IMR-90 (cell line): Measurements from ENCODE around the gene SLC25A22. TPM values are rescaled to one million over a fixed set of nuclear protein-coding genes. Genes with fewer than 3 reads are reported as not detected.
A peak's percentile ranks its signal among the peaks of the same experiment; 100 is the strongest.

Experiments used
- ATAC-seq: fragments of 200-7000 bp; cut with Tn5 transposase; 2 replicates; pipeline ENCODE4 v1.9.1; 2020; ENCODE audit warnings: low read depth, mild to moderate bottlenecking, moderate library complexity
- BruUV-seq: library from RNA; stranded (reverse); fragments of 400-500 nt; replicated peaks from 2 replicates; lab custom pipeline; 2021; lab: Mats Ljungman, UMichigan
- CTCF ChIA-PET: fragments of 300-600 bp; formaldehyde crosslinking; extraction: SDS; loops from one replicate; lab custom pipeline; 2021; ENCODE audit warnings: antibody characterized with exemption; lab: Yijun Ruan, JAX
- POLR2A ChIA-PET: fragments of 300-600 bp; sonication (Branson Sonifier 250); formaldehyde crosslinking; loops from one replicate; lab custom pipeline; 2022; ENCODE audit warnings: antibody characterized with exemption; ENCODE audit not compliant: unreplicated experiment; lab: Charles Lee
- DNase-seq: peaks from one replicate; pipeline ENCODE4 v3.0.0; 2013
- H2AFZ ChIP-seq: replicated peaks from 2 replicates; pipeline ENCODE3; 2013; ENCODE audit warnings: low read length, mild to moderate bottlenecking; ENCODE audit not compliant: poor library complexity
- H2AK5ac ChIP-seq: 2 replicates; pipeline ENCODE4 v1.6.1; 2013; ENCODE audit warnings: low read depth, low read length, inconsistent platforms
- H2AK9ac ChIP-seq: replicated peaks from 2 replicates; pipeline ENCODE3; 2013; ENCODE audit warnings: mild to moderate bottlenecking, low read depth, low read length, moderate library complexity; ENCODE audit not compliant: poor library complexity
- H2BK120ac ChIP-seq: 2 replicates; pipeline ENCODE4 v1.6.1; 2013; ENCODE audit warnings: low read depth, low read length, inconsistent platforms
- H2BK15ac ChIP-seq: 3 replicates; pipeline ENCODE4 v1.6.1; 2013; ENCODE audit warnings: low read depth, low read length, inconsistent platforms
- H2BK20ac ChIP-seq: 2 replicates; pipeline ENCODE4 v1.6.1; 2013; ENCODE audit warnings: low read depth, mild to moderate bottlenecking, inconsistent platforms, low read length, moderate library complexity
- H2BK5ac ChIP-seq: 2 replicates; pipeline ENCODE4 v1.6.1; 2013; ENCODE audit warnings: mild to moderate bottlenecking, low read depth, low read length, inconsistent platforms; ENCODE audit not compliant: poor library complexity, severe bottlenecking
- H3K14ac ChIP-seq: replicated peaks from 2 replicates; pipeline ENCODE4 v1.6.1; 2013; ENCODE audit warnings: low read depth, low read length, inconsistent platforms
- H3K18ac ChIP-seq: 2 replicates; pipeline ENCODE4 v1.6.1; 2013; ENCODE audit warnings: low read depth, low read length, control low read depth
- H3K23ac ChIP-seq: 2 replicates; pipeline ENCODE4 v1.6.1; 2013; ENCODE audit warnings: low read depth, low read length, inconsistent platforms
- H3K27ac ChIP-seq: 2 replicates; pipeline ENCODE4 v1.5.1; 2013; ENCODE audit warnings: mild to moderate bottlenecking, control low read depth, low read length; ENCODE audit not compliant: insufficient read depth
- H3K27me3 ChIP-seq: 2 replicates; pipeline ENCODE4 v1.6.1; 2013; ENCODE audit warnings: low read length; ENCODE audit not compliant: control insufficient read depth, insufficient read depth
- H3K36me3 ChIP-seq: 2 replicates; pipeline ENCODE4 v1.6.1; 2013; ENCODE audit warnings: low read length, mixed read lengths; ENCODE audit not compliant: control insufficient read depth, insufficient read depth
- H3K4ac ChIP-seq: 2 replicates; pipeline ENCODE4 v1.6.1; 2013; ENCODE audit warnings: low read depth, low read length, inconsistent platforms
- H3K4me1 ChIP-seq: 2 replicates; pipeline ENCODE4 v1.6.1; 2013; ENCODE audit warnings: low read length, mixed read lengths; ENCODE audit not compliant: control insufficient read depth, insufficient read depth
- H3K4me2 ChIP-seq: 2 replicates; pipeline ENCODE4 v1.6.1; 2013; ENCODE audit warnings: low read depth, mild to moderate bottlenecking, control low read depth, low read length, moderate library complexity
- H3K4me3 ChIP-seq: 2 replicates; pipeline ENCODE4 v1.5.1; 2013; ENCODE audit warnings: low read depth, mild to moderate bottlenecking, control low read depth, low read length, moderate library complexity; ENCODE audit not compliant: insufficient read depth
- H3K56ac ChIP-seq: 2 replicates; pipeline ENCODE4 v1.6.1; 2013; ENCODE audit warnings: low read length, inconsistent platforms; ENCODE audit not compliant: insufficient read depth; ENCODE audit errors: extremely low read depth
- H3K79me1 ChIP-seq, 2 experiments: 2 replicates each; pipeline ENCODE4 v1.6.1; 2013; ENCODE audit warnings: low read length in 2 of 2, inconsistent platforms in 1 of 2, low read depth in 1 of 2
- H3K9ac ChIP-seq: 2 replicates; pipeline ENCODE4 v1.6.1; 2013; ENCODE audit warnings: low read depth, low read length, control low read depth
- H3K9me1 ChIP-seq: 2 replicates; pipeline ENCODE4 v1.6.1; 2013; ENCODE audit warnings: low read length, inconsistent platforms; ENCODE audit not compliant: insufficient read depth
- H3K9me3 ChIP-seq: 2 replicates; pipeline ENCODE4 v1.6.1; 2013; ENCODE audit warnings: low read length; ENCODE audit not compliant: control insufficient read depth, insufficient read depth
- H4K20me1 ChIP-seq: 2 replicates; pipeline ENCODE4 v1.6.1; 2013; ENCODE audit warnings: low read length, inconsistent platforms; ENCODE audit not compliant: insufficient read depth
- H4K5ac ChIP-seq: 2 replicates; pipeline ENCODE4 v1.6.1; 2013; ENCODE audit warnings: mild to moderate bottlenecking, low read depth, low read length, control low read depth
- H4K8ac ChIP-seq, 2 experiments: 2 replicates each; pipeline ENCODE4 v1.6.1; 2013; ENCODE audit warnings: low read depth in 2 of 2, low read length in 2 of 2, control low read depth in 1 of 2, inconsistent platforms in 1 of 2
- H4K91ac ChIP-seq: 2 replicates; pipeline ENCODE4 v1.6.1; 2013; ENCODE audit warnings: low read depth, low read length, inconsistent platforms; ENCODE audit not compliant: insufficient read depth
- CEBPB ChIP-seq: IDR thresholded peaks from 2 replicates; pipeline ENCODE4 v1.6.1; 2012; ENCODE audit warnings: low read depth, low read length, improper control_type of control experiment
- MAFK ChIP-seq: IDR thresholded peaks from 2 replicates; pipeline ENCODE4 v1.6.1; 2012; ENCODE audit warnings: low read depth, low read length, improper control_type of control experiment
- MXI1 ChIP-seq: IDR thresholded peaks from 2 replicates; pipeline ENCODE4 v1.6.1; 2012; ENCODE audit warnings: low read depth, mild to moderate bottlenecking, low read length, moderate library complexity, borderline replicate concordance
- NFE2L2 ChIP-seq: fragments of 150-350 bp; IDR thresholded peaks from 2 replicates; pipeline ENCODE4 v1.6.1; 2016; ENCODE audit warnings: low read depth, mild to moderate bottlenecking, low read length
- RFX5 ChIP-seq: IDR thresholded peaks from 2 replicates; pipeline ENCODE4 v1.8.0; 2012; ENCODE audit warnings: low read depth, mild to moderate bottlenecking, low read length, moderate library complexity
- SMC3 ChIP-seq: fragments of 150-350 bp; IDR thresholded peaks from 2 replicates; pipeline ENCODE4 v1.6.1; 2016; ENCODE audit warnings: low read depth, mild to moderate bottlenecking, antibody characterized with exemption, low read length, moderate library complexity
- WGBS, 2 experiments: methylation state at CpG; one replicate each; pipeline versions ENCODE4 v1.1.5 to v1.1.7; 2013; ENCODE audit warnings: missing lambda C conversion rate in 2 of 2; ENCODE audit not compliant: insufficient read length in 1 of 2; ENCODE audit errors: extremely low coverage in 2 of 2; 5-methylcytosine and 5-hydroxymethylcytosine counted together
- dilution Hi-C: fragments of 300-500 bp; cut with HindIII; formaldehyde crosslinking; loops from one replicate; pipeline ENCODE4 v1.14.3; 2018; ENCODE audit warnings: low sequenced_read_pairs; ENCODE audit not compliant: unreplicated experiment
- in situ Hi-C: fragments of 300-500 bp; cut with MboI; formaldehyde crosslinking; loops from 3 replicates; pipeline ENCODE4 v1.14.3; 2019; ENCODE audit warnings: low sequenced_read_pairs, inconsistent platforms, mixed read lengths
- intact Hi-C: fragments of 100-400 bp; cut with micrococcal nuclease; formaldehyde crosslinking; loops from 2 replicates; pipeline ENCODE4 v1.10.0; 2022
- polyA plus RNA-seq, 3 experiments: library from polyadenylated mRNA; depleted of rRNA; stranded (reverse); fragments of >200 nt; gene quantifications; 2 replicates each; pipeline ENCODE4 v1.2.3, GENCODE V29; 2012; ENCODE audit warnings: low replicate concordance in 1 of 3
- total RNA-seq: library from RNA; depleted of rRNA; stranded (reverse); fragments of >200 nt; gene quantifications from 2 replicates; pipeline ENCODE4 v1.2.3, GENCODE V29; 2012
- TF ChIP-seq, protein P1 (sequence below): fragments of 150-350 bp; IDR thresholded peaks from 2 replicates; pipeline ENCODE4 v1.6.1; 2017; ENCODE audit warnings: mild to moderate bottlenecking, antibody characterized with exemption, low read length, low read depth

The SLC25A22 gene
- total and polyA plus RNA-seq, 2 of the 4 experiments (the other 2 are of a cell fraction): 8.2 to 41.3 TPM

DNA sequence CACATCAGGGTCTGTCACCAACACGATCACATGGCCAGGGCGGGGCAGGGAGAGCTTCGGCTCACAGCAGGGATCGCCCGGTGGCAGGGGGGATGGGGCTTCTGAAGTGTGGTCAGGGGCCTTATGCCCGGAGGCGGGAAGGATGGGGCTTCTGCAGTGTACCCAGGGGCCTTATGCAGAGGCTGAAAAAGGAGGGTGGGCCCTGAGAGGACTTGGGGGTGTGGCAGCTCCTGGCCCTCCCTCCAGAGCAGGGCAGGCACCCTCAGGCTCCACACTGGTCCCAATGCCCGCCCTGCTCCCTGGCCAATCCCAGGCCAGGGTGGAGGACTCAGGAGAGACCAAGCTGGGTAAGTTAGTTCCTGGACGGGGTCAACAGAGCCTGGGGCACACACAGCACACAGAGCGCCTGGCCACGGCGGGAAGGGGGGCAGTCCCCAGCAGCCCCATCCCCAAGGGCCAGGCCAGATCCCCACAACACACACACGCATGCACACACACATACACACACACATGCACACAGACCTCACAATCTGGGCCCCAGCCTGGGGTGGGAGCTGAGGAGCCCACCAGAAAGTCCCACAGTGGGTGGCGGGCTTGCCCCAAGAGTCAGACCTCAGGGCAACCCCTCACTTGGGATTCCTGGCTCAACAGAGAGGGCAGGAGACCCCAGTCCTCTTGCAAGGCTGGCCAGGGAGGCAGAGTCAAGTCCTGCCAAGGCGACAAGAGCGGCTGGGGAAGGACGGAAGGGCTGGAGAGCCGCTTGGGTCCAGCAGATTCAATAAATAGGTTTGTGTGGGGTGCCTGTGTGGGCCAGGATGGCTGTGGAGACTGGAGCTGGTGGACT lies 7.1 kb downstream of the SLC25A22 start:
- Histone ChIP-seq H4K8ac (no peak overlapping the region), H3K4me3 (no peak overlapping the region), H2BK15ac (no peak overlapping the region), H3K36me3 (peaks cover 23% of the 10 kb centered on the region; the same call in 1 of the 2 replicates), H2AK9ac (peak overlapping the region; percentile 42), H4K5ac (no peak overlapping the region), H3K4me2 (no peak overlapping the region), H2BK120ac (no peak overlapping the region), H3K9ac (no peak overlapping the region), H3K23ac (no peak overlapping the region), H3K14ac (no peak overlapping the region), H2AK5ac (peak overlapping the region; percentile 16), H3K4ac (no peak overlapping the region), H3K9me3 (no peaks in the 10 kb centered on the region), H3K56ac (no peak overlapping the region), H4K20me1 (no peaks in the 10 kb centered on the region; the same call in 1 of the 2 replicates), H4K91ac (no peak overlapping the region), H3K79me1 (peaks cover 0 to 21% of the 10 kb centered on the region in 2 experiments; a peak in 2 of 4 replicates), H2AFZ (no peak overlapping the region), H2BK5ac (no peak overlapping the region), H3K27ac (no peak overlapping the region), H3K4me1 (peaks cover 7% of the 10 kb centered on the region), H3K18ac (no peak overlapping the region), H2BK20ac (no peak overlapping the region), H3K27me3 (no peaks in the 10 kb centered on the region), H3K9me1 (0 out of 2 replicates have a peak, but pooled peaks cover 3% of the 10 kb centered on the region)
- ChIA-PET CTCF (no interaction called here), POLR2A (no interaction called here)
- 28% methylated on average over 5 of the region's 18 CpGs; no CpG with 5 or more reads in 1 of the 2 experiments for WGBS, 2 experiments
- dilution Hi-C loops: no loop called here
- in situ Hi-C loops: no loop called here
- TF ChIP-seq CEBPB: no peak
- no peak for TF ChIP-seq RFX5
- TF ChIP-seq, protein P1, sequence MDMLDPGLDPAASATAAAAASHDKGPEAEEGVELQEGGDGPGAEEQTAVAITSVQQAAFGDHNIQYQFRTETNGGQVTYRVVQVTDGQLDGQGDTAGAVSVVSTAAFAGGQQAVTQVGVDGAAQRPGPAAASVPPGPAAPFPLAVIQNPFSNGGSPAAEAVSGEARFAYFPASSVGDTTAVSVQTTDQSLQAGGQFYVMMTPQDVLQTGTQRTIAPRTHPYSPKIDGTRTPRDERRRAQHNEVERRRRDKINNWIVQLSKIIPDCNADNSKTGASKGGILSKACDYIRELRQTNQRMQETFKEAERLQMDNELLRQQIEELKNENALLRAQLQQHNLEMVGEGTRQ: no peak
- TF ChIP-seq NFE2L2: no peak
- TF ChIP-seq MAFK: no peak
- TF ChIP-seq MXI1: no peak
- no peak for TF ChIP-seq SMC3
- no TSS peak for BruUV-seq
- DNase-seq (no peak), ATAC-seq (peak; percentile 64)
- intact Hi-C loops: no loop called here
